ENCODE results near the gene SKAP1. TPM values are rescaled to one million over a fixed set of nuclear protein-coding genes. Genes with fewer than 3 reads are reported as not detected.

Gene SKAP1
- total RNA-seq, 4 donors from 2014 or later = 1.1 to 12.1 (median 1.8) TPM; not detected in 1

DNA sequence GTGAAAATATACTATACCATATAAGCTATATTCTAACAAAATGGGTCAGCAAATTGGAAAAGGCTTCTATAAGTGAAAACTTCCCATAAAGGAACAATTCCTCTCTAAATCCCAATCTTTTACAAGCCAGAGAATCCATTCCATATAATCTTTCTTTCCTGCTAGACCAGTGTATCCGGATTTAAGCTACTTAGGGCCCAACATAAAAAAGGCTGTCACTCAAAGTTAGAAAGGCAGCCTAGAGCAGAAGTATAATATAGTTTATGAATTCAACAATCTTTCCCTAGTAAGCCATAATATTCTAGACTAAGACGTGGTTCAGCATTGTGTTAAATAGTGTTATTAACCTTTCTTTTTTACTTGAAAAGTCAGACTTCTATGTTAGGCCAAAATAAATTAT, 93.0 kb downstream of the SKAP1 start:
- WGBS, 2 donors (ENCODE audit: low coverage in 1 of 2) = 75 to 83% methylated on average over 2 of the region's 2 CpGs
- Histone ChIP-seq H3K4me1 (no peaks in the 10 kb centered on the region), H3K4me3 (no peak overlapping the region), H3K36me3 (no peaks in the 10 kb centered on the region), H3K27me3 (peaks cover 86% of the 10 kb centered on the region), H3K9me3 (no peaks in the 10 kb centered on the region), H3K27ac (no peak overlapping the region)
- TF ChIP-seq POLR2A (IDR thresholded peaks at IDR 0.05) = no peak
- TF ChIP-seq, protein P1, sequence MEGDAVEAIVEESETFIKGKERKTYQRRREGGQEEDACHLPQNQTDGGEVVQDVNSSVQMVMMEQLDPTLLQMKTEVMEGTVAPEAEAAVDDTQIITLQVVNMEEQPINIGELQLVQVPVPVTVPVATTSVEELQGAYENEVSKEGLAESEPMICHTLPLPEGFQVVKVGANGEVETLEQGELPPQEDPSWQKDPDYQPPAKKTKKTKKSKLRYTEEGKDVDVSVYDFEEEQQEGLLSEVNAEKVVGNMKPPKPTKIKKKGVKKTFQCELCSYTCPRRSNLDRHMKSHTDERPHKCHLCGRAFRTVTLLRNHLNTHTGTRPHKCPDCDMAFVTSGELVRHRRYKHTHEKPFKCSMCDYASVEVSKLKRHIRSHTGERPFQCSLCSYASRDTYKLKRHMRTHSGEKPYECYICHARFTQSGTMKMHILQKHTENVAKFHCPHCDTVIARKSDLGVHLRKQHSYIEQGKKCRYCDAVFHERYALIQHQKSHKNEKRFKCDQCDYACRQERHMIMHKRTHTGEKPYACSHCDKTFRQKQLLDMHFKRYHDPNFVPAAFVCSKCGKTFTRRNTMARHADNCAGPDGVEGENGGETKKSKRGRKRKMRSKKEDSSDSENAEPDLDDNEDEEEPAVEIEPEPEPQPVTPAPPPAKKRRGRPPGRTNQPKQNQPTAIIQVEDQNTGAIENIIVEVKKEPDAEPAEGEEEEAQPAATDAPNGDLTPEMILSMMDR (IDR thresholded peaks at IDR 0.05) = no peak
- TF ChIP-seq EP300 (IDR thresholded peaks at IDR 0.05) = no peak
- no peak for TF ChIP-seq POLR2AphosphoS5 (IDR thresholded peaks at IDR 0.05)
- ATAC-seq = no peak

DNA sequence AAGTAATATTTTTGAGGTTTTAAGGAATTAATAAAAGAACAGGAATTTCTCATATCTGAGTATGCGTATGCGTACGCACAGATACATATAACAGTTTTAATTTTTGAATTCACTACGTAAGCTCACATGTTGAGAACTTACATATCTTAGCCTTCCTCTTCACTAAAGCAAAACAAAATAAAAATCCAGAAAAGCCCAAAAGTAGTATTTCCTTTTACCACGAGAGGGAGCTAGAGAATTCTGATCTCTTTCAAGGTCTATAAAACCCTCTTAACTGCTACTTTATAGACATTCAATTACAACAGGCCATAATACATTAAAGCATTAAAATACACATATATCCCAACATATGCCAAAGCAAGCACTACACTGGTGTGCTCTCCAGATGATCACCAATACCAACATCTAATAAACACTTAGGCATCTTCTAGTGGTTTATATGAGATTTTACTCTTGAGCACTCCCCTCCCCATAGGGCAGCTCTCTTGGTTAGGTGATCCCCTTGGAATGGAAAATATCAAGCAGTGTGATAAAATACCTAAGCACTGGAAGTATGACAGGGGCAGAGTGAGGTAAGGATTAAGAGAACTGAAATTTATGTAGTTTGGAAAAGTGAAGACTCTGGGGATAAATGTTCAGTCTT, 94.0 kb downstream of the SKAP1 start:
- ATAC-seq = no peak
- no peaks in the 10 kb centered on the region for H3K36me3 ChIP-seq
- peaks cover 93% of the 10 kb centered on the region for H3K27me3 ChIP-seq
- no peaks in the 10 kb centered on the region for H3K4me1 ChIP-seq
- 4 to 7% methylated on average over 5 of the region's 5 CpGs for WGBS, 2 donors (ENCODE audit: low coverage in 1 of 2)
- TF ChIP-seq EP300 (IDR thresholded peaks at IDR 0.05) (no peak), POLR2AphosphoS5 (IDR thresholded peaks at IDR 0.05) (no peak), POLR2A (IDR thresholded peaks at IDR 0.05) (no peak)
- TF ChIP-seq, protein P1 (IDR thresholded peaks at IDR 0.05) = peak; percentile 54 to 71 (median 69)
- no peak overlapping the region for H3K4me3 ChIP-seq
- H3K9me3 ChIP-seq = no peaks in the 10 kb centered on the region
- H3K27ac ChIP-seq = no peak overlapping the region

DNA sequence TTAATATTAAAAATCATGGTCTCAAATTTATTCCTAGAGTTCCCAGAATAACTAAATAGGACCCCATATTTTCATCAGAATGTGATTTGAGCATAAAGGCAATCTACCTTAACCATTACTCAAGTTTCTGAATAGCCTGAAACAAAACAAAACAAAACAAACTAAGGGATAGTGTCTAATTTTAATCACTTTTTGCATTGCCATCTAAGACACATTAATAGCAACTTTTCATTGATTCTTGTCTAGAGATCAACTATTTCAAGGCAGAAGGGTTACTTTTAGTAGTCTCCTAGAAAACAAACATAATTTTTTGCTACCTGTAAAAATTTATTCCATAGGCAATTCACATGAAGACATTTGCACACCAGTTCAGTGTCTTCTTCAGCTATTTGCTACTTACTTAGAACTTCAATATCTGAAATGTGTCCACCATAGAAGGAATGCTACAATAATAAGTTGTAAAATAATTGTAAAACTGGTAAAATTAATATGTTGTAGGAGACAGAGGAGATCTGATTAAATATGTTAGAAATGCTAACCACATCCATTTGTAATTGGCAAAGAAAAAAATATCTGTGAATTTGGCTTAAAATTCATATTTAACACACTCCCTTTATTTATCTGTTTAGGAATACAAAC, 94.7 kb downstream of the SKAP1 start:
- Histone ChIP-seq H3K4me1 (no peaks in the 10 kb centered on the region), H3K27ac (no peak overlapping the region), H3K9me3 (no peaks in the 10 kb centered on the region), H3K4me3 (no peak overlapping the region), H3K27me3 (peaks cover 93% of the 10 kb centered on the region), H3K36me3 (no peaks in the 10 kb centered on the region)
- TF ChIP-seq, protein P1 (IDR thresholded peaks at IDR 0.05) = no peak
- TF ChIP-seq EP300 (IDR thresholded peaks at IDR 0.05) (no peak), POLR2AphosphoS5 (IDR thresholded peaks at IDR 0.05) (no peak), POLR2A (IDR thresholded peaks at IDR 0.05) (no peak)
- no peak for ATAC-seq

DNA sequence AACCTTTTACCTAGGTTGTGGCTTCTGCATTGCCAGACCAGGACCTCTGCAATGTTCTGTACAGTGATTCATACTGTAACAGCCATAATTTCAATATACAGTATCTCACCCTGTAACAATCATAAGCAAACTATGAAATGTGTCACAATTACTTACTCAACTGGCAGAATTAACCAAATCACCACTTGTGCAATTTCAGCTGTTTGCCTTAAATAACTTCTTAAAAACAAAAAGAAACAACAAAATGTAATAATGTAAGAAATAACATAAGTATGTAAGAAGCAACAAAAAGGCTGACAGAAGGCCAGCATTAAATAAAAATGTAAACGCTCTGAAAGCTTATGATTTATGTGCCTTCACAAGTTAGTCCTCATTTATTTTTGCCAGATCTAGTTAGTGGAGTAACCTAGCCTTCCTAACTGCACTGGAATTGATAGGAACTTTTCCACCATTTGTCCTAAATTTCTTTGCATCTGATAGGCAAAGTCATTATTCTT, 96.9 kb downstream of the SKAP1 start:
- no peak overlapping the region for H3K27ac ChIP-seq
- TF ChIP-seq POLR2A (IDR thresholded peaks at IDR 0.05) = no peak
- TF ChIP-seq, protein P1 (IDR thresholded peaks at IDR 0.05) = no peak
- no peak for TF ChIP-seq EP300 (IDR thresholded peaks at IDR 0.05)
- TF ChIP-seq POLR2AphosphoS5 (IDR thresholded peaks at IDR 0.05) = no peak
- no peaks in the 10 kb centered on the region for H3K9me3 ChIP-seq
- H3K4me1 ChIP-seq = no peaks in the 10 kb centered on the region
- WGBS, 2 donors (ENCODE audit: low coverage in 1 of 2) = 75 to 80% methylated on average over 1 of the region's 1 CpG
- H3K27me3 ChIP-seq = peaks cover 95% of the 10 kb centered on the region
- no peaks in the 10 kb centered on the region for H3K36me3 ChIP-seq
- no peak for ATAC-seq
- H3K4me3 ChIP-seq = no peak overlapping the region

DNA sequence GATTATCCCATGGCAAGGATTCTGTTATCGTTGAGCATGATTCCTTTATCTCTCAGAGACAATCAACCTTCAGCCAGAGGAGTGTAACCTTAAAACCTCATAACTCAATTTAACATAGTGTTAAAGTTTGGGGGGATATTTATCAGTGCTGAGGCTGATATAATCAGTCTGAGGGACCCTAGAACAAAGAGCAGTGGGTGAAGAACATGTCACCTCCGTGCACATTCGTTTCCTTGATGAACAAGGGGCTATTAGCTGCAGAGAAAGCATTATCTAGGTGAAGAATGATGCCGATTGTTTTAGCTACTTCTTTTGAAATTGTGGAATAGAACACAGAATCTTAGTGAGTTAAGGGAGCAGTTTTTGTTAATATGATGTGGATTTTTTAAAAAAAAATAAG, 99.1 kb downstream of the SKAP1 start:
- no peaks in the 10 kb centered on the region for H3K4me1 ChIP-seq
- H3K36me3 ChIP-seq = no peaks in the 10 kb centered on the region
- H3K27me3 ChIP-seq = peaks cover 93% of the 10 kb centered on the region
- TF ChIP-seq POLR2AphosphoS5 (IDR thresholded peaks at IDR 0.05) = no peak
- no peak for TF ChIP-seq POLR2A (IDR thresholded peaks at IDR 0.05)
- no peak for TF ChIP-seq EP300 (IDR thresholded peaks at IDR 0.05)
- TF ChIP-seq, protein P1 (IDR thresholded peaks at IDR 0.05) = no peak
- no peak overlapping the region for H3K4me3 ChIP-seq
- no peak for ATAC-seq
- H3K9me3 ChIP-seq = no peaks in the 10 kb centered on the region
- H3K27ac ChIP-seq = no peak overlapping the region
- 61 to 62% methylated on average over 4 of the region's 4 CpGs for WGBS, 2 donors (ENCODE audit: low coverage in 1 of 2)

All from gastroesophageal sphincter (tissue), 4 donors.